Mucosa of descending colon (tissue), 3 donors: ENCODE measurements around the gene DDX49. TPM values are rescaled to one million over a fixed set of nuclear protein-coding genes. Genes with fewer than 3 reads are reported as not detected.

Experiments
- ATAC-seq: fragments of 200-7000 bp; cut with Tn5 transposase; one replicate; pipeline ENCODE4 v1.9.1; 2020; ENCODE audit warnings: mild to moderate bottlenecking, moderate library complexity
- DNase-seq, 3 donors: peaks; one replicate each; pipeline ENCODE4 v3.0.0-alpha.2; 2020
- H3K36me3 ChIP-seq: fragments of 200-600 bp; one replicate; pipeline ENCODE4 v1.8.0; 2021; ENCODE audit warnings: low read depth, mild to moderate bottlenecking
- H3K4me1 ChIP-seq: fragments of 200-600 bp; one replicate; pipeline ENCODE4 v1.8.0; 2021; ENCODE audit warnings: low read depth, mild to moderate bottlenecking
- H3K4me3 ChIP-seq: fragments of 200-600 bp; one replicate; pipeline ENCODE4 v1.8.0; 2021; ENCODE audit warnings: mild to moderate bottlenecking
- H3K9me3 ChIP-seq: fragments of 200-600 bp; one replicate; pipeline ENCODE4 v1.8.0; 2021; ENCODE audit warnings: mild to moderate bottlenecking
- CTCF ChIP-seq: fragments of 200-600 bp; IDR thresholded peaks from one replicate; pipeline ENCODE4 v1.8.0; 2022; ENCODE audit warnings: antibody characterized with exemption, mild to moderate bottlenecking
- intact Hi-C, 2 donors: fragments of 100-400 bp; cut with DNase I in 1 of 2; cut with micrococcal nuclease in 1 of 2; formaldehyde crosslinking; loops; one replicate each; pipeline versions ENCODE4 v1.11.0 to v1.11.1; 2022; cut with DNase I, micrococcal nuclease
- total RNA-seq, 3 donors: library from RNA; stranded (reverse); fragmentation: NEBNext Ultra II Directional in 2 of 3; extraction: Animal tissue kit (Norgen Biotek cat#: 25700) in 2 of 3; gene quantifications; one replicate each; pipeline versions ENCODE4 v1.2.1 to v1.2.4, GENCODE V29; 2021 to 2023
- donor health status: DM: no; HTN: no; CAD: no; lungs with moderate emphysema.
- donor health status: DM: no; HTN: no; CAD: no.
- donor health status: DM: no; HTN: yes; CAD: no.

DDX49 gene
- total RNA-seq, 3 donors from 2014 or later = 37.4 to 47.3 (median 40.4) TPM

- Histone ChIP-seq H3K9me3 (no peaks in the 10 kb centered on the region), H3K4me3 (no peak overlapping the region), H3K36me3 (no peaks in the 10 kb centered on the region), H3K4me1 (peaks cover 3% of the 10 kb centered on the region)
- no peak for TF ChIP-seq CTCF
- DNase-seq (no peak), ATAC-seq (no peak)
- intact Hi-C loops = no loop called here
These were observed 23.2 kb downstream of the DDX49 start for GRCh38 chr19:18942692-18943091.

- Histone ChIP-seq H3K9me3 (no peaks in the 10 kb centered on the region), H3K4me3 (no peak overlapping the region), H3K36me3 (no peaks in the 10 kb centered on the region), H3K4me1 (peaks cover 3% of the 10 kb centered on the region)
- ATAC-seq (no peak), DNase-seq (no peak)
- intact Hi-C loops = no loop called here
- TF ChIP-seq CTCF = no peak
These were observed 23.9 kb downstream of the DDX49 start for GRCh38 chr19:18943465-18943864.

GRCh38 chr19:18945297-18945696 lies 25.8 kb downstream of the DDX49 start:
- Histone ChIP-seq H3K4me3 (no peak overlapping the region), H3K9me3 (no peaks in the 10 kb centered on the region), H3K4me1 (peaks cover 3% of the 10 kb centered on the region), H3K36me3 (no peaks in the 10 kb centered on the region)
- DNase-seq (no peak), ATAC-seq (no peak)
- intact Hi-C loops = no loop called here
- no peak for TF ChIP-seq CTCF

GRCh38 chr19:18946335-18946734 lies 26.8 kb downstream of the DDX49 start:
- TF ChIP-seq CTCF = no peak
- no peaks in the 10 kb centered on the region for H3K4me1 ChIP-seq
- ATAC-seq (no peak), DNase-seq (no peak)
- H3K4me3 ChIP-seq = no peak overlapping the region
- H3K36me3 ChIP-seq = no peaks in the 10 kb centered on the region
- intact Hi-C loops = no loop called here
- no peaks in the 10 kb centered on the region for H3K9me3 ChIP-seq

- no peaks in the 10 kb centered on the region for H3K4me1 ChIP-seq
- no peaks in the 10 kb centered on the region for H3K9me3 ChIP-seq
- DNase-seq (no peak), ATAC-seq (no peak)
- no peaks in the 10 kb centered on the region for H3K36me3 ChIP-seq
- H3K4me3 ChIP-seq = no peak overlapping the region
- no peak for TF ChIP-seq CTCF
- intact Hi-C loops = no loop called here
These were observed 27.4 kb downstream of the DDX49 start for GRCh38 chr19:18946918-18947317.
